ENCODE data around the gene DUSP8. TPM values are rescaled to one million over a fixed set of nuclear protein-coding genes. Genes with fewer than 3 reads are reported as not detected.

The DUSP8 gene
- total RNA-seq, 1 donor from 2014 or later = 15.3 TPM

DNA sequence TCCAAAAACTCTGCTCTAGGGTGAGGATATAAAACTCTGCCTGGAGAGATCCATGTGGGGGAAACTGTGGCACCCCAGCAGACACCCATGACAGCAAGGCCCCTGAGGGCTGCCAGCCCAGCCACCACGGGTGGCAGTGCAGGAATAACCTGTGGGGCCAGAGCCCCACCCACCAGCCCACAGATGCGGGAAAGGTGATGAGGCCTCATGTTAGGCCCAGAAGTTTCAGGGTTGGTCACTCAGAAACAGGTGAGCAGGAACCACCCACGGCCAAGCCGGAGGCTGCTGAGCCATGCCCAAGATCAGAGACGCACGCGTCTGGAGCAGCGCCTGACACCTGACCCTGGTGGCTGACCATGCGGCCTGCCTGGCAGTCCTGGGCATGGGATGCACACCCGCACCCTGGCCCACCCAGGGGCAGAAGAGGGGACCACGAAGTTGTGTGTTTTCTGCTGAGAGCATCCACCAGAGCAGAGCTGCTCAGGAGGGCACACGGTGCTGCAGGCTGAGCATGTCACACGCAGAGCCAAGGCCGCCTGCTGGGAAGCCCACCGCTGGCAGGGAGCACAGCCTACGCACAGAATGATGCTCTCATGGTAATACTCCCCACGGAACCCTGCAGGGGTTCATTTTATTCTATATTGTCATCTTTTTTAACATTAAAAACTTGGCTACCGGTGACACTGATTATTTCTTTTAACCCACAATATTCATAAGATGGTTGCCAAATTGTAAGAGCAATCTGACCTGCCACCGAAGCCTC lies 41.2 kb downstream of the DUSP8 start:
- Histone ChIP-seq H3K4me1 (peaks cover 97% of the 10 kb centered on the region), H3K27me3 (ENCODE audit: low read depth) (no peaks in the 10 kb centered on the region), H3K9me3 (replicated peaks) (no peaks in the 10 kb centered on the region), H3K27ac (replicated peaks) (peak overlapping the region; percentile 86), H3K36me3 (no peaks in the 10 kb centered on the region), H3K4me3 (no peak overlapping the region)
- no peak for DNase-seq
- intact Hi-C loops (cut with micrococcal nuclease) = no loop called here
- TF ChIP-seq, protein P1, sequence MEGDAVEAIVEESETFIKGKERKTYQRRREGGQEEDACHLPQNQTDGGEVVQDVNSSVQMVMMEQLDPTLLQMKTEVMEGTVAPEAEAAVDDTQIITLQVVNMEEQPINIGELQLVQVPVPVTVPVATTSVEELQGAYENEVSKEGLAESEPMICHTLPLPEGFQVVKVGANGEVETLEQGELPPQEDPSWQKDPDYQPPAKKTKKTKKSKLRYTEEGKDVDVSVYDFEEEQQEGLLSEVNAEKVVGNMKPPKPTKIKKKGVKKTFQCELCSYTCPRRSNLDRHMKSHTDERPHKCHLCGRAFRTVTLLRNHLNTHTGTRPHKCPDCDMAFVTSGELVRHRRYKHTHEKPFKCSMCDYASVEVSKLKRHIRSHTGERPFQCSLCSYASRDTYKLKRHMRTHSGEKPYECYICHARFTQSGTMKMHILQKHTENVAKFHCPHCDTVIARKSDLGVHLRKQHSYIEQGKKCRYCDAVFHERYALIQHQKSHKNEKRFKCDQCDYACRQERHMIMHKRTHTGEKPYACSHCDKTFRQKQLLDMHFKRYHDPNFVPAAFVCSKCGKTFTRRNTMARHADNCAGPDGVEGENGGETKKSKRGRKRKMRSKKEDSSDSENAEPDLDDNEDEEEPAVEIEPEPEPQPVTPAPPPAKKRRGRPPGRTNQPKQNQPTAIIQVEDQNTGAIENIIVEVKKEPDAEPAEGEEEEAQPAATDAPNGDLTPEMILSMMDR (IDR thresholded peaks at IDR 0.05; ENCODE audit: borderline replicate concordance) = no peak

DNA sequence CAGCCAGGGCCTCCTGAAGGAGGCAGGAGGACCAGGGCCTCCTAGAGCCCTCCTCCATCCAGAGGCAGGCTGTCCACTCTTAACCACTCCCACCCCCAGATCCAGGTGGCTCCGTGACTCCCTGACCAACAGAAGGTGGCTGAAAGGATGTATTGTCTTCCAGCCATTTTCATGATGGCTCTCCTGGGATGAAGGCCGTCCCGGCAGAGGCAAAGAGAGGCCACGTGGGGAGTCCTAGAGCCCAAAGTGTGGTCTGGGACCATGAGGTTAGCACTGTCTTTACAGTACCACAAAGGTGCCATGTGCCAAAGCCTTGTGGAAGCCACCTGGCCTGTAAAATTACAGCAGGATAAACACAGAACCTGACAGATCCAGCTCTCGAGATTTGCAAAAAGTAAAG lies 42.3 kb downstream of the DUSP8 start:
- DNase-seq = no peak
- H3K27me3 ChIP-seq (ENCODE audit: low read depth) = no peaks in the 10 kb centered on the region
- no peaks in the 10 kb centered on the region for H3K9me3 ChIP-seq (replicated peaks)
- intact Hi-C loops (cut with micrococcal nuclease) = no loop called here
- H3K27ac ChIP-seq (replicated peaks) = no peak overlapping the region
- TF ChIP-seq, protein P1 (IDR thresholded peaks at IDR 0.05; ENCODE audit: borderline replicate concordance) = no peak
- H3K4me1 ChIP-seq = peaks cover 93% of the 10 kb centered on the region
- H3K36me3 ChIP-seq = no peaks in the 10 kb centered on the region
- no peak overlapping the region for H3K4me3 ChIP-seq

DNA sequence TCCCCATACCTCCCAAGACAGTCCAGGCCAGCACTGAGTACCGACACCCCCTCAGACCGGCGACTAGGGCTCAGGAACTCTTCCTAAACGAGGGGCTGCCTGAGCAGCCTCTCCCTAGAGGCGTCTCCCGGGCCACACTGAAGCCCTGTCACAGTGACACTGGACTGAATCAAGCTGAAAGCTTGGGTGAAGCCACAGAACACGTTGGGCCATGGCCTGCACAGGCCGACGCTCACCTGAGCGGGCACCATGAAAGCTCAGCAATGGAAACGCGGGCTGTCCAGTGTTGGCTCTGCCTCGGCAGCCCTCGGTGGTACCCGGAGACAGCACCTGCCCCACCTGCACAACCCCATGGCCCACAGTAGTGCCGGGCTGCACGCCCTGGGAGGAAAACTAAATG lies 42.8 kb downstream of the DUSP8 start:
- Histone ChIP-seq H3K36me3 (no peaks in the 10 kb centered on the region), H3K4me3 (no peak overlapping the region), H3K4me1 (peaks cover 93% of the 10 kb centered on the region), H3K27me3 (ENCODE audit: low read depth) (no peaks in the 10 kb centered on the region), H3K9me3 (replicated peaks) (no peaks in the 10 kb centered on the region), H3K27ac (replicated peaks) (no peak overlapping the region)
- TF ChIP-seq, protein P1 (IDR thresholded peaks at IDR 0.05; ENCODE audit: borderline replicate concordance) = no peak
- DNase-seq = no peak
- intact Hi-C loops (cut with micrococcal nuclease) = no loop called here

DNA sequence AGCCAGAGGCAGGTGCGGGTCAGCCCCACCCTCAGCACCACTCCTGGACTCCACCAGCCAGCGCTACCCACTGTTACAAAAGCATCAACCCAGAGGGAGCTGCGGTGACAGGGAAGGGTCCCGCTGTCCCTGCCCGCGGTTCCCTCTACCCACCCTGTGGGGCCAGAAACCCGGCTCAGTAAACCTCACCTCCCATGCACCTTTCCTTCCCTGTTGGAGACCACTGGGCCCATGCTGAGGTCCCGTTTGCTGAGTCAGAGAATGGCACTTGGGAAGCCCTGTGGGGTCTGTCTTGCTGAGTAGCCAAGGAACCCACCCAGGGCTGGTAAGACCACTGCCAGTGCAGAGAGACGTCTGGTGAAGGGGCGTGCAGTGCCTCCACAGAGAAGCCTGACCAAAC lies 43.4 kb downstream of the DUSP8 start:
- Histone ChIP-seq H3K27ac (replicated peaks) (no peak overlapping the region), H3K36me3 (no peaks in the 10 kb centered on the region), H3K4me3 (no peak overlapping the region), H3K9me3 (replicated peaks) (no peaks in the 10 kb centered on the region), H3K27me3 (ENCODE audit: low read depth) (no peaks in the 10 kb centered on the region), H3K4me1 (peaks cover 93% of the 10 kb centered on the region)
- no peak for DNase-seq
- intact Hi-C loops (cut with micrococcal nuclease) = no loop called here
- TF ChIP-seq, protein P1 (IDR thresholded peaks at IDR 0.05; ENCODE audit: borderline replicate concordance) = no peak

DNA sequence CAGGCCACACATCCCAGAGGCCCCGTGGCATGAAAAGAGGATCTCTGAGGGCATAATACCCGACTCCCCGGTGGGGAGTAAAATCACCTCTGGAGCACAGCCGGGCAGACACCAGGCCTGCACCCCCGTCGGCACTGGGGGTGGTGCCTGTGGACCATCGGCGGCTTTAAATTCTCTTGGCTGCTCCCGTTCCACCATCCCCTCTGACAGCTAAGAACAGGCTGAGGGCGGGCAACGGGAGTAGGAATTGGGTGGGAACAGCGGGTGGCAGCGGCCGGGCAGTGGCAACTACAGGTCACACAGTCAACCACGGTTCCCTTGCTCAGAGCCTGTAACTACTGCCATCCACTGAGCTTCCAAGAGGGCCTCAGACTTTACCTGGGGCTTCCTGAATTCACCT lies 45.3 kb downstream of the DUSP8 start:
- TF ChIP-seq, protein P1 (IDR thresholded peaks at IDR 0.05; ENCODE audit: borderline replicate concordance) = no peak

More for the DNA sequence above, 45.3 kb downstream of the DUSP8 start:
- H3K27ac ChIP-seq (replicated peaks) = no peak overlapping the region
- no peaks in the 10 kb centered on the region for H3K9me3 ChIP-seq (replicated peaks)
- H3K4me3 ChIP-seq = no peak overlapping the region
- DNase-seq = no peak
- no peaks in the 10 kb centered on the region for H3K36me3 ChIP-seq
- peaks cover 93% of the 10 kb centered on the region for H3K4me1 ChIP-seq
- intact Hi-C loops (cut with micrococcal nuclease) = no loop called here
- no peaks in the 10 kb centered on the region for H3K27me3 ChIP-seq (ENCODE audit: low read depth)

Data from left ventricle myocardium inferior (tissue), 1 donor.